Measurements from ENCODE around the gene SLC25A47. TPM values are rescaled to one million over a fixed set of nuclear protein-coding genes. Genes with fewer than 3 reads are reported as not detected.

Gene SLC25A47
- polyA plus RNA-seq, 1 donor, result 0.37 TPM

DNA sequence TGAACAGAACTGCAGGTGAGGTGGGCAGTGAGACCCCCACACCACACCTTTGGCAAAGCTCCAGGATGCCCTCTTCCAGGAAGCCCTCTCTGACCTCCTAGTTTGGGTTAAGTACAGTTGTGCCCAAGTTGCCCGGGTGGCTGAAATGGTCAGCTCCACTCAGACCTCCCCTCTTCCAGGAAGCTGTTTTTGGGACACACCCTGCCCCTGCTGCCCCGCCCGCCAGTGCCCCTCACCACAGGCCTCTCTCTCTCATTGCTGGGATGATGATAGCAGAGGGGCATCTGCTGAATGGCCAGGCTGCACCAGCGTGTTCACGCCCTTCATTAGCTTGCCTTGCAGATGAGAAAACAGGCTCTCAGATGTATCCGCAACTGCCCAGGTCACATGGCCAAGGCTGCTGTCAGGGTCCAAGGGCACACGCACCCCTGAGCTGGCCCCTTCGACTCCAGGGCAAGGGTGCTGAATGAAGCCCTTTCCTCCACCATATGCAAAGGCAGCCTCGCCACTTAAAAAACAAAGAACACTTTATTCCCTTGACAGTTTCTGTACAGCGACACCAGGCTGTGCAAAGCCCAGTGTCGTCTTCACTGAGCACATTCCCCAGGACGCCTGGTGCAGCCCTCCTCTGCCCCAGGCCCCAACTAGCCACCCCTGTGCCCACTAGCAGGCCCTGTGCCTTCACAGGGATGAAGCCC lies 32.4 kb upstream of the SLC25A47 start:
- Histone ChIP-seq H3K36me3 (ENCODE audit: control insufficient read depth, insufficient read depth, low read length) (peaks cover 7% of the 10 kb centered on the region), H3K9me3 (ENCODE audit: control insufficient read depth, low read depth, low read length) (peaks cover 2% of the 10 kb centered on the region), H3K4me1 (ENCODE audit: control insufficient read depth, insufficient read depth, low read length) (peaks cover 16% of the 10 kb centered on the region), H3K27ac (ENCODE audit: low read length) (no peak overlapping the region), H3K27me3 (ENCODE audit: control insufficient read depth, insufficient read depth, low read length) (no peaks in the 10 kb centered on the region), H3K4me3 (ENCODE audit: low read length) (no peak overlapping the region)
- WGBS (ENCODE audit: insufficient coverage, low lambda C conversion rate), result no CpG with 5 or more reads among the region's 12 CpGs
- peak in 1 of 2 donors; percentile 58 for DNase-seq

DNA sequence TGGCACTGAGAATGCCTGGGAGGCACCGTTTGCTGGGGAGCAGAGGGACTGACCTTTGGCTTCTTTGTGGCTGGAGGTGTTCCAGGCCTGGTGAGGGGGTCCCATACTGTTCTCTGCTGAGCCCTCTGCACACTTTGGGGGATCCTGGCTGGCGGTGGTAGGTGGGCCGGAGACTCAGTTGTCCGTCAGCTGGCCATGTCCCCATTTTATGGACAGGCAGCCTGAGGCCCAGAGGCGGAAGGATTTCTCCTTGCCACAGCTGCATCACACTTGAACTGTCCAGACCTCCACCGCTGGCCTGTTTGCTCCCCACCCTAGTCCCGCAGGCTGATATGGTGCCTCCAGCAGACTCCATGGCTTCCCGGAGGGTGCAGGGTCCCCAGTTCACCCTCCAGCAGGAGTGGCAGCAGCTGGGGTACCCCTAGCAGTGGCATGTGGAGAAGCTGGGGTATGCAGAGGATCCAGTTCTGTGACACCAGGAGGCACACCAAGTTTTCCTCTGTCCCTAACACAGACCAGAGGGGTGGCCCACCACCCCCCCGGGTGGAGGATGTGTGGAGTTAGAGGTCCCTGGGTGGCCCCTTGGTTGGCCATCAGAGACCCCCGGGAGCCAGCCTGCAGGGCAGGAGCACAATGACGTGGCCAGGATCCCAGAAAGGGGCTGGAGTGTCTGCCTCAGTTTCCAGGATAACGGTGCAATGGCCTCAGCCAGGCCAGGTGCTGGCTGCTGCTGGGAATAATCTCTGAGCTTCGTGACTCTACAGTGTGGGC lies 31.6 kb upstream of the SLC25A47 start:
- H3K4me1 ChIP-seq (ENCODE audit: control insufficient read depth, insufficient read depth, low read length), result peaks cover 16% of the 10 kb centered on the region
- no peak for DNase-seq
- no peaks in the 10 kb centered on the region for H3K27me3 ChIP-seq (ENCODE audit: control insufficient read depth, insufficient read depth, low read length)
- H3K4me3 ChIP-seq (ENCODE audit: low read length), result no peak overlapping the region
- H3K36me3 ChIP-seq (ENCODE audit: control insufficient read depth, insufficient read depth, low read length), result peaks cover 7% of the 10 kb centered on the region
- no peak overlapping the region for H3K27ac ChIP-seq (ENCODE audit: low read length)
- WGBS (ENCODE audit: insufficient coverage, low lambda C conversion rate), result no CpG with 5 or more reads among the region's 13 CpGs
- peaks cover 2% of the 10 kb centered on the region for H3K9me3 ChIP-seq (ENCODE audit: control insufficient read depth, low read depth, low read length)

DNA sequence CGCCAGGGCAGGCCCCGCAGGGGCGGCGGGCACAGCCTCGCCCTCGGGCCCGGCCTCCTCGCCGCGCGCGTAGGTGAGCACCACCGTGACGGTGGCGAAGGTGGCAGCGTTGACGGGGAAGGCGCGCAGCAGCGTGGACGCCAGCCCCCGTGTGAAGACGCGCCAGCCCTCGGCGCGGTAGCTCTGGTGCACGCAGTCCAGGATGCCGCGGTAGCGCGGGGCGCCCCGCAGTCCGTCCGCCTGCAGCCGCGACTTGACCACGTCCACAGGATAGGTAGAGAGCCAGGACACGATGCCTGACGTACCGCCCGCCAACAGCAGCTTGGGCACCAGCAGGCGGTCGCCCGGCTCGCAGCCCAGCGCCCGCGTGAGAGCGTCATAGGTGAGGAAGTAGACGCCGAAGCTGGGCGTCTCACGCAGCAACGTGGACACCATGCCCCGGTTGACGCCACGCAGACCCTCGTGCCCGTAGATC lies 30.8 kb upstream of the SLC25A47 start:
- Histone ChIP-seq H3K4me3 (ENCODE audit: low read length) (no peak overlapping the region), H3K27me3 (ENCODE audit: control insufficient read depth, insufficient read depth, low read length) (no peaks in the 10 kb centered on the region), H3K4me1 (ENCODE audit: control insufficient read depth, insufficient read depth, low read length) (peaks cover 16% of the 10 kb centered on the region), H3K9me3 (ENCODE audit: control insufficient read depth, low read depth, low read length) (peaks cover 2% of the 10 kb centered on the region), H3K36me3 (ENCODE audit: control insufficient read depth, insufficient read depth, low read length) (peaks cover 7% of the 10 kb centered on the region), H3K27ac (ENCODE audit: low read length) (no peak overlapping the region)
- WGBS (ENCODE audit: insufficient coverage, low lambda C conversion rate), result 100% methylated on average over 5 of the region's 61 CpGs
- no peak for DNase-seq

DNA sequence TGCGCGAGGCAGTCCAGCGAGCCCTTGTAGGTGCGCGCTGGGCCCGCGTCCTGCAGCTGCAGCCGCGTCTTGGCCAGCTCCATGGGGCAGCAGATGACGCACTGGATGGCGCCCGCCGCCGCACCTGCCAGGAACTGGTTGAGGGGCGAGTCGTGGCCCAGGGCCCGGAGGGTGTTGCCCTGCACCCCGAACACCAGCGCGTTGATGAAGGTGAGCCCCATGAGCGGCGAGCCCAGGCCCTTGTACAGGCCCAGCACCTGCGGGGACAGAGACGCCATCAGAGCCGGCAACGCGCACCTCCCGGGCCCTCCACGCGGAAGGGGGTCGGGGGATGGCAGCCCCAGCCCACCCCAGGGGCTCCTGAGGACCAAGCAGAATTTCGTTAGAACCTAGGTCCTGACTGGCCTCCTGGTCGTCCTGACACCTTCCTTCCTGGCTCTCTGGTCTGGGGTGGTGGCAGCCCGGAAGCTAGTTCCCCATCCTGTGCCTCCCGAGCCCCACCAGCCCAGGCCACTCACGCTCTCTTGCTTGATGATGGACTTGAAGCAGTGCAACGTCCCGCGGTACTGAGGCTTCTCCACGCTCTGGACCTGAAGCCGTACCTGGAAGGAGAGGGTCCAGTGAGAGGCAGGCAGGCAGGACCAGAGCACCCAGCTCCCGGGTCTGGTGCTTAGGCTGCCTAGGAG lies 30.2 kb upstream of the SLC25A47 start:
- Histone ChIP-seq H3K4me3 (ENCODE audit: low read length) (no peak overlapping the region), H3K4me1 (ENCODE audit: control insufficient read depth, insufficient read depth, low read length) (peaks cover 16% of the 10 kb centered on the region), H3K27ac (ENCODE audit: low read length) (no peak overlapping the region), H3K36me3 (ENCODE audit: control insufficient read depth, insufficient read depth, low read length) (peaks cover 7% of the 10 kb centered on the region), H3K9me3 (ENCODE audit: control insufficient read depth, low read depth, low read length) (peaks cover 2% of the 10 kb centered on the region), H3K27me3 (ENCODE audit: control insufficient read depth, insufficient read depth, low read length) (no peaks in the 10 kb centered on the region)
- WGBS (ENCODE audit: insufficient coverage, low lambda C conversion rate), result no CpG with 5 or more reads among the region's 42 CpGs
- no peak for DNase-seq

DNA sequence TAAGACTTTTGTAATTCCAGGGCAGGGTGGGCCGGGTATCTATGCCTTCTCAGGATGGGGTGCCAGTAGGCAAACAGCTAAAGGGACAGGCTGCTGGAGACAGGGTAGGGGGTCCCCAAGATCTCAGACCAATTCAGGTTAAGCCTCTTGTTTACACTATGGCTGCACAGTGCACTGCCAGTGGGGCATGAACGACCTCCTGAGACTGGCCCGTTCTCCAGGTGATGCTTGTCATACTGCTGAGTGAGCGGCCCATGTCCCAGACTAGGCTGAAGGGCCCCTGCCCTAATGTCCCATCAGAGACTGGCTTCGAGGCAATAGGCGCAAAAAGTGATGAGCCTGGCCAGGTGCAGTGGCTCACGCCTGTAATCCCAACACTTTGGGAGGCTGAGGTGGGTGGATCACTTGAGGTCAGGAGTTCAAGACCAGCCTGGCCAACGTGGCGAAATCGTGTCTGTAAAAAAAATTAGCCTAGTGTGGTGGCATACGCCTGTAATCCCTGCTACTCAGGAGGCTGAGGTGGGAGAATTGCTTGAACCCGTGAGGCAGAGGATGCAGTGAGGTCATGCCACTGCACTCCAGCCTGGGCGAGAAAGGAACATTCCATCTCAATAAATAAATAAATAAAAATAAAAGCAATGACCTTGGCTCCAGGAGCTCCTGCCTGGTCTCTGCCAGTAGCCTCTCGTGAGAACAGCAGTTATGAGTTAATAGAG lies 29.5 kb upstream of the SLC25A47 start:
- Histone ChIP-seq H3K27me3 (ENCODE audit: control insufficient read depth, insufficient read depth, low read length) (no peaks in the 10 kb centered on the region), H3K4me3 (ENCODE audit: low read length) (no peak overlapping the region), H3K27ac (ENCODE audit: low read length) (no peak overlapping the region), H3K9me3 (ENCODE audit: control insufficient read depth, low read depth, low read length) (peaks cover 2% of the 10 kb centered on the region), H3K4me1 (ENCODE audit: control insufficient read depth, insufficient read depth, low read length) (peaks cover 16% of the 10 kb centered on the region), H3K36me3 (ENCODE audit: control insufficient read depth, insufficient read depth, low read length) (peaks cover 9% of the 10 kb centered on the region)
- no peak for DNase-seq
- WGBS (ENCODE audit: insufficient coverage, low lambda C conversion rate), result no CpG with 5 or more reads among the region's 14 CpGs

DNA sequence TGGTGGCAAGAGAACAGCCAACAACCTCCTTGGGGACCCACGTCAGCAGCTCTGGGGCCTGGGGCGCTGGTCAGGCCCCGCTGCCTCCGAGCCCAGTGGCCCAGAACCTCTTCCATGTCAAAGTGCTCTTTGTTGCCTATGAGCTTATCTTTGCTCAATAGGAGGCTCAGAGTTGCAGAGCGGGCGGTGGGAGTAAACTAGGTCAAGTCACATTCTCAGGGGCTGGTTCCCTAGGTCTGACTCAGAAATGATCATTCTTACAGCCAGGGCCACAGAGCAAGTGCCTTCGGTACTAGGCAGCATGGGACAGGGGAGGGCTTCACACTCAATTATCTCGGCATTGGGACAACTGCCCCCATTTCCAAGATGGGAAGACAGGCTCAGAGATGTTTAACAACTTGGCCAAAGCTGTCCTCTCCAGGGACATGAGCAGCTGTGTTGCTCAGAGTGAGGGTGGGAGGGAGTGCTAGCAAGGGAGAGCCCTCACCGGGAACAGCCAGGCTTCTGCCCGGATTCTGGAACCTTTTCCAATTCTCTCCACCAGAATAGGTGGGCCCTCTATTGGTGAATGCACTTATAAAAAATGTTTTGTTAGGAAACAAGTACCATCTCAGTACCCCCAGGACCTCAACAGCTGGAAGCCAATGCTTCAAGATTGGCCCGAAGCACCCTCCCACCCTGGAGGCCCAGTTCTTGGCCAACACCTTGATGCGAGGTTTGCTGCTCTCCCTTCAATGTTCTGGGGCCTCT lies 28.8 kb upstream of the SLC25A47 start:
- Histone ChIP-seq H3K36me3 (ENCODE audit: control insufficient read depth, insufficient read depth, low read length) (peaks cover 10% of the 10 kb centered on the region), H3K27me3 (ENCODE audit: control insufficient read depth, insufficient read depth, low read length) (no peaks in the 10 kb centered on the region), H3K9me3 (ENCODE audit: control insufficient read depth, low read depth, low read length) (peaks cover 2% of the 10 kb centered on the region), H3K4me3 (ENCODE audit: low read length) (no peak overlapping the region), H3K4me1 (ENCODE audit: control insufficient read depth, insufficient read depth, low read length) (peaks cover 16% of the 10 kb centered on the region), H3K27ac (ENCODE audit: low read length) (no peak overlapping the region)
- WGBS (ENCODE audit: insufficient coverage, low lambda C conversion rate), result no CpG with 5 or more reads among the region's 12 CpGs
- DNase-seq, result no peak

DNA sequence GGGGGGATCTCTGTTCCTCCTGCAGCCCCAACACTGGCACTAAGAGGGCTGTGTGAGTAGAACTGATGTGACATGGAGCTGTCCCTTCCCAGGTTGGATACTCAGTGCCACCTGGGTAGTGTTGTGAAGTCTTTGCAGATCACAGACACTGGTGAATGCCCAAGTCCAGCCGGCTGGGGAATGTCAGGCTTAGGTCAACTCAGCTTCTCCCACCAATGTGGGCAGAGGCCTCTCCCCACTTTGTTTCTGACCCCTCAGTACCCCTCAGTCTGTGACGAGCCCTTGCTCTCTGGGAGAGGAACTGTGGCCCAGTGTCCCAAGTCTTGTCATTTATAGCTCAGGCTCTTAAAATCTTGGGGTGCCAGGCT lies 28.2 kb upstream of the SLC25A47 start:
- Histone ChIP-seq H3K4me3 (ENCODE audit: low read length) (no peak overlapping the region), H3K27ac (ENCODE audit: low read length) (no peak overlapping the region), H3K27me3 (ENCODE audit: control insufficient read depth, insufficient read depth, low read length) (no peaks in the 10 kb centered on the region), H3K9me3 (ENCODE audit: control insufficient read depth, low read depth, low read length) (peaks cover 2% of the 10 kb centered on the region), H3K4me1 (ENCODE audit: control insufficient read depth, insufficient read depth, low read length) (peaks cover 14% of the 10 kb centered on the region), H3K36me3 (ENCODE audit: control insufficient read depth, insufficient read depth, low read length) (peaks cover 10% of the 10 kb centered on the region)
- no peak for DNase-seq
- WGBS (ENCODE audit: insufficient coverage, low lambda C conversion rate), result no CpG with 5 or more reads among the region's 2 CpGs

DNA sequence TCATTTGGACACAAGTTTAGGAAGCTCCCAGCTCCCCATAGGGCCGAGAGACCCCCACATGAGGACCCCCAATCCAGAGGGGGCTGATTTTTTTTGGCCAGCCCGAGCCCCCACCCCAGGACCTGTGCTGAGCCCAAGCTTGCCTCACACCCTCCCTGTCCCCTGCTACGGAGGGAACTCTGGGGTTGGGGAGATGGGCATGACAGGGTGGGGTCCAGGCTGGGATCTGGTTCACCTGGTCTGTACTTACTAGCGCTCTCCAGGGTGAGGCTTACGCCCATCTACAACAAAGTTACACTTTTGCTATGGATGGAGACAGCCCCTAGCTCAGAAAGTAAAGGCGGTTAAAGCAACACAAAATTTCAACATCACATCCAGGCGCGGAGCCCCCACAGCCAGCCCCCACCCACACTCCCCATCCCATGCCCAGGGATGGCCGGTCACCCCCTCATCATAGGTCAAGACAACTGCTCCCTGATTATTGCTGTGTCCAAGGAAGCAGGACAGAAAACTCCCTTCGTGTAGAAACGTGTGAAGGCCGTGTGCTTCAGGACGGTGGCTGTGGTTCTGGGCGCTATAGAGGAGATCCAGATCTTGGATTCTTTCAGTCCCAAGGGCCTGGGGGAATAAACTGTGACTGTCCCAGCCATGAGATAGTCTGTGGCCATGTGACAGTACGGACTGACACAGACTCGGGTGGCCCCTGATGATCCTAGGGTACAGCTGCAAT lies 27.6 kb upstream of the SLC25A47 start:
- WGBS (ENCODE audit: insufficient coverage, low lambda C conversion rate), result no CpG with 5 or more reads among the region's 16 CpGs
- peaks cover 8% of the 10 kb centered on the region for H3K4me1 ChIP-seq (ENCODE audit: control insufficient read depth, insufficient read depth, low read length)
- no peak overlapping the region for H3K27ac ChIP-seq (ENCODE audit: low read length)
- peaks cover 10% of the 10 kb centered on the region for H3K36me3 ChIP-seq (ENCODE audit: control insufficient read depth, insufficient read depth, low read length)
- H3K4me3 ChIP-seq (ENCODE audit: low read length), result no peak overlapping the region
- peaks cover 2% of the 10 kb centered on the region for H3K9me3 ChIP-seq (ENCODE audit: control insufficient read depth, low read depth, low read length)
- DNase-seq, result no peak
- H3K27me3 ChIP-seq (ENCODE audit: control insufficient read depth, insufficient read depth, low read length), result no peaks in the 10 kb centered on the region

DNA sequence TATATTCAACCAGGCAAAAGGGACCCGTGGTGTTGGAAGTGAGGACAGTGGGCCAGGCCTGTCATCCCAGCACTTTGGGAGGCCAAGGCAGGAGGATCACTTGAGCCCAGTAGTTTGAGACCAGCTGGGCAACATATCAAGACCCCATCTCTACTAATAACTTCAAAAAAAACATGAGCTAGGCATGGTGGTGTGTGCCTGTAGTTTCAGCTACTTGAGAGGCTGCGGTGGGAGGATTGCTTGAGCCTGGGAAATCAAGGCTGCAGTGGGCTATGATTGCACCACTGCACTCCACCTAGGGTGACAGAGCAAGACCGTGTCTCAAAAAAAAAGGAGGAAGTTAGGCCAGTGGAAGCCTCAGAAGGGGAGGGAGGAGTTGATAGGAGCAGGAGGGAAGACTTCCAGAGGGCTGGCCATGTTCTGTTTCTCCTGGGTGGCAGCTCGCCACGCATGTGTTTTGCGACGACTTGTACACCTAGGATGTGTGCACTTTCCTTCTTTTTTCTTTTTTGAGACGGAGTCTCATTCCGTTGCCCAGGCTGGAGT lies 27.0 kb upstream of the SLC25A47 start:
- DNase-seq, result no peak
- Histone ChIP-seq H3K4me1 (ENCODE audit: control insufficient read depth, insufficient read depth, low read length) (peaks cover 2% of the 10 kb centered on the region), H3K4me3 (ENCODE audit: low read length) (no peak overlapping the region), H3K27me3 (ENCODE audit: control insufficient read depth, insufficient read depth, low read length) (no peaks in the 10 kb centered on the region), H3K36me3 (ENCODE audit: control insufficient read depth, insufficient read depth, low read length) (peaks cover 9% of the 10 kb centered on the region), H3K27ac (ENCODE audit: low read length) (no peak overlapping the region), H3K9me3 (ENCODE audit: control insufficient read depth, low read depth, low read length) (peaks cover 2% of the 10 kb centered on the region)
- WGBS (ENCODE audit: insufficient coverage, low lambda C conversion rate), result 100% methylated on average over 1 of the region's 9 CpGs

All from large intestine (tissue), 3 donors.